HG03175 (cell line): ENCODE results near the gene ABTB1.
A peak's percentile ranks its signal among the peaks of the same experiment; 100 is the strongest.

Experiments used
- ATAC-seq: cut with Tn5 transposase; IDR thresholded peaks from one replicate; pipeline ENCODE4 v1.9.1; 2021; ENCODE audit warnings: mild to moderate bottlenecking, moderate library complexity; ENCODE audit not compliant: unreplicated experiment

The ABTB1 gene

DNA sequence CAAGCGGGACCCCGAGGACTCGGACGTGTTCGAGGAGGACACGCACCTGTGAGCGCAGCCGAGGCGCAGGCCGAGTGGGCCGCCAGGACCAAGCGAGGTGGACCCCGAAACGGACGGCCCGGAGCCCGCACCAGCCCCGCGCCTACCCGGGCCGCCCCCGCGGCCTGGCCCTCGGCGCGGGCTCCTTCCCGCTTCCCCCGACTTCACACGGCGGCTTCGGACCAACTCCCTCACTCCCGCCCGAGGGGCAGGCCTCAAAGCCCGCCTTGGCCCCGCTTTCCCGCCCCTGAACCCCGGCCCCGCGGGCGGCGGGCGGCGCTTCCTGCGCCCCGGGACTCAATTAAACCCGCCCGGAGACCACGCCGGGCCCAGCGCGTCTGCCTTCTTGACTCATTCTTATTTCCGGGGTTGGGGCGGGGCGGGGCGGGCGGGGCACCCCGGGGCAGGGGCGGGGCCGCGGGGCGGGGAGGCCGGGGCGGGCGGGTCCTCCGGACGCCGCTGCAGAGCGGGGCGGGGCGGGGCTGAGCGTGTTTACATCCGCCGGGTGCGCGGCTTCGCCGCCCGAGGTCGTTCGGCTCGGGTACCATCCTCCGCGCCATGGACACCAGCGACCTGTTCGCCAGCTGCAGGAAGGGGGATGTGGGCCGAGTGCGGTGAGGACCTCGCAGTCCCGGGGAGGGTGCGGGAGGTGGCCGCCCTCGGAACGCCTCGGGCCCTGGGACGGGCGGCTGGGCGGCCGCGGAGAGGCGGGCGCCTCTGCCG is at the start of gene ABTB1:
Gene ABTB1 (plus strand): TSS at position 524 of the 762 bp plus-strand sequence. CDS start 74 bp downstream, at position 598.
- ATAC-seq = peak; percentile 73

DNA sequence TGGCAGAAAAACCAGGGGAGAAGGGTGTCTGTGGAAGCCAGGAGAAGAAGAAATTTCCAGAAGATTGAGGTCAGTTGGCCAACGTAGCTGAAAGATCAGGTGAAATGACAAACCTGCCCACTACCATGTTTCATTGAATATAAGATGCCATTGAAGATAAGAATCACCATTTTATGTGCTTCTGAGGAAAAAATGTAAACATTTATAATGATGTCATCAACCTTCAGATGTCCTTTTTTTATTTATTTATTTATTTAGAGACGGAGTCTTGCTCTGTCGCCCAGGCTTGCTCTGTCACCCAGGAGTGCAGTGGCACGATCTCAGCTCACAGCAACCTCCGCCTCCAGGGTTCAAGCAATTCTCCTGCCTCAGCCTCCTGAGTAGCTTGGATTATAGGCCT is 48.7 kb upstream of the ABTB1 start:
- ATAC-seq = no peak

DNA sequence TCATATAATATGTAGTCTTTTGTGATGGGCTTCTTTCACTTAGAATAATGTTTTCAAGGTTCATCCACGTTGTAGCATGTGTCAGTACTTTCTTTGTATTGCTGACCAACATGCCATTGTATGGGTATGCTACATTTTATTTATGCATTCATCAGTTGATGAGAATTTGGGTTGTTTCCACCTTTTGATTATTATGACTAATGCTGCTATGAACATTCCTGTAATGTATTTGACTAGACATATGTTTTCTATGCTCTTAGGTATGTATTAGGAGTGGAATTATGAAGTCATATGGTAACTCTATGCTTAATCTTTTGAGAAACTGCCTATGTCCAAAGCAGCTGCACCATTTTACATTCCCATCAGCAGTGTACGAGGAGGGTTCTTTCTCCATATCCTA is 46.9 kb upstream of the ABTB1 start:
- ATAC-seq = no peak

DNA sequence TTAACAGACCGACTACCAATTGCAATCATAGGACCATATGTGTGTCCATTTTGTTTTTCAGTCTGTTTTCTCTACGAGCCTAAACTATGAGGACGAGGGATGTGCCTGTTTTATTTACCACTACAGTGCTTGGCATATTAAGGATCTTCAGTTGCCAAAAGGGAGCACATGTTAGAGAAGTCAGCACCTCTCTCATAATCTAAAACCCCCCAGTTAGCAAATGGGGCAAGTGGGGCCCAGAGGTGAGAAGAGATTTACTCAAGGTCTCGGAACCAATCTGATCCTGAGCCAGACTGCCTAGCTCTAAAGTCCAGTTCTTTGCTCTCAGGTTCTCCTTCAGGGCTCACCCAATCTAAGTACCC is 44.3 kb upstream of the ABTB1 start:
- no peak for ATAC-seq

DNA sequence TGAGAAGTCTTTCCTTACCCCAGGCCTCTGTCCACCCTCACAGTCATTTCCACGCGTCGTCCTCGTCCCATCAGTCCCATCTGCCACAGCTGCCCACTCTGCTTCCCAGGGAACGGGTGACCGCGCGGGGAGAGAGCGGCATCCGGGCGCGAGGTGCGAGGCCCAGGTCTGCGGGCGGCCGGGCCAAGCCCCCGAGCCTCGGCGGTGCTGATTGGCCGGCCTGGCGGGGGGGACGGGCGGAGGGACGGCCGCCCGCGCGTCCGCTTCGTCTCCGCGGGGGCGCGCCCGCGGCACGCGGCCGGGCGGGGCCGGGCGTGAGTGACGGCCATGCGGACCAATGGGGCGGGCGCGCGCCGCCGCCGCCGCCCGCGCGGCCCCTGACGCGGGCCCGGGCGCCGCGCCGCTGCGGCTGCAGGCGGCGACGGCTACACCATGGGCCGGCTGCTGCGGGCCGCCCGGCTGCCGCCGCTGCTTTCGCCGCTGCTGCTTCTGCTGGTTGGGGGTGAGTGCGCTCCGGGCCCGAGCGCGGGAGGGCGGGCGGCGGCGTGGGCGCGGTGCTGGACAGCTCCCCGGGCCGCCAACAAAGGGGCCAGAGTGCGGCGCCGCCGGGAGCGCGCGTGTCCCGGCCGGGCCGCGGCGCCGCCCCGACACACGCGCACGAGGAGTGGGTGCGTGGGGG is 43.8 kb upstream of the ABTB1 start, which contains the start of gene PODXL2:
Gene PODXL2 (plus strand): TSS at position 398 of the 679 bp plus-strand sequence. CDS start 35 bp downstream, at position 433.
- ATAC-seq = no peak

DNA sequence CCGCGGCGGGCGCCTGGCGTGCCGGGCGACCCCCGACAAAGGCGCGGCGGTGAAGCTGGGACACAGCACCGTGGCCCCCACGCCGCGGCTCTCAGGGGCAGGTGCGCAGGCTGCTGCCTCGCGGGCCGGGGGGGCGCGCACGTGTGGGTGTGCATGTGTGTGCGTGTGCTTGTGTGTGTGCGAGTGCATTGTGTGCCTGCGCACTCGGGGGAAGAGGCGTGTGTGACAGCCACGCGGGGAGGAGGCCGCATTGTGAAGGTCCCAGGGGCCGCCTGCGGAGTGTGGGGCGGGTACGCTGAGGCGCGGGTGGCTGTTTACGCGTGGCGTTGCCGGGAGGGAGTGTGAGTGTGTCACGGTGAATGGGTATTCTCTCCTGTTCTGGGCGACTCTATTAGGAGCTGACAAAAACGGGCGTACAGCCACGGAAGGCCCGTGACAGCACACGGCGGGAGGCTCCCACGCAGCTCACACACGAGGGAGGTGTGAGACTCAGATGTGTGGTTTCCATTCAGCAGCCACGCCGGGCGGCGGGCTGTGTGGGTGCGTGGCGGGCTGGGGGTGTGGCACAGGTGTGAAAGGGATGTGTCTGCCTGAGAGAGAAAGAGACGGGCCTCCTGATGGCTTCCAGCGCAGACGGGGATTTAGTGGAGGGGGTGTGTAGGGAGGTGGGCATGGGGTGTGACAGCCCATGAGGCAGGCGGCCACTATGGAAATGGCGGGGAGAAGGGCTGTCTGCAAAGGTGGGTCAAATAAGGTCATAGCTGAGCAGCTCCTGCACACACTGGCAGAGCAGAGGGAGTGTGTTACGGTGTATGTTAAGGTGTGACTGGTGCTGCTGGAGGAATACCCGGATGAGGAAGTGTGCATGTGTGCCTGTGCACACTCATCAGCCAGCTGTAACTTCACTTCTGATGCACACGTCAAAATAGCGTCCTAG is 43.0 kb upstream of the ABTB1 start:
- ATAC-seq = no peak

DNA sequence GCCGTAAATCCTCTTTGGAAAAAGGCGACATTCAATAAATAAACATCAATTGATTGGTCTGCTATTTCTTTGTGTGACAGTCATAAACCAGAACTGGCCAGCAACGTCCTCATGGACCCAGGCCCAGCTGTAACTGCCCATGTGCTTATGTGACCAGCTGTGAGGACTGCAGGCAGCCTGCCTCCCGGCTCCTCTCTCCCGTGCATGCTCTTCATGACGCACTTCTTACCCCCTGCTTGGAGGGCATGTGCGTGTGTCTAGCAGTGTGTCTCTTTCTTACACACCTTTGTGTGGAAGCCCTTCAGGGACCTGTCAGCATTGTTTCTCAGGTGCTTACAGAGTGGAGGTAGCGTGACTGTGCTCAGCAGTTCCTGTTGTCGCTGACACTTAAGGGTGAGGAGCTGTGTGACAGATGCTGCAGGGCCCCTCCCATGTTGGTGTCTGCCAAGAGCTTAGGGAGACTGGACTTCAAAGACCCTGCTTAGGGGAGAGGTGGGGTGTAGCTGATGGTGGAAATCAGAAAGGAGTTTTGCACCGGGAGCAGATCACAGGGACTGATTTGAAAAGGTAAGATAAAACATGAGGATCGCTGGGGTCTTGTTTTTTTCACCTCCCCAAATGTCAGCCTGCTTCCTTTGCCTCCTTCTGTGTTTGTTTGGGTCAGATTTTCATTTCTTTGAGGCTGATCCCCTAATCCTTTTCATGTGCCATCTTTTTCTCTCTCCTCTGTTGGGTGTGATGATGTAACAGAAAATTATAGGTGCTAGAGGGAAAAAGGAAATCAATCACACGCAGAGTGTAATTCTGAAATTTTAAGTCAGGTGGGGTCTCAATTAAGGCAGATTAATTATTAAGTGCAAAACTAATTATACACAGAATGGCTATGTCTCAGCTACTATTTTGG is 41.7 kb upstream of the ABTB1 start:
- ATAC-seq = no peak

DNA sequence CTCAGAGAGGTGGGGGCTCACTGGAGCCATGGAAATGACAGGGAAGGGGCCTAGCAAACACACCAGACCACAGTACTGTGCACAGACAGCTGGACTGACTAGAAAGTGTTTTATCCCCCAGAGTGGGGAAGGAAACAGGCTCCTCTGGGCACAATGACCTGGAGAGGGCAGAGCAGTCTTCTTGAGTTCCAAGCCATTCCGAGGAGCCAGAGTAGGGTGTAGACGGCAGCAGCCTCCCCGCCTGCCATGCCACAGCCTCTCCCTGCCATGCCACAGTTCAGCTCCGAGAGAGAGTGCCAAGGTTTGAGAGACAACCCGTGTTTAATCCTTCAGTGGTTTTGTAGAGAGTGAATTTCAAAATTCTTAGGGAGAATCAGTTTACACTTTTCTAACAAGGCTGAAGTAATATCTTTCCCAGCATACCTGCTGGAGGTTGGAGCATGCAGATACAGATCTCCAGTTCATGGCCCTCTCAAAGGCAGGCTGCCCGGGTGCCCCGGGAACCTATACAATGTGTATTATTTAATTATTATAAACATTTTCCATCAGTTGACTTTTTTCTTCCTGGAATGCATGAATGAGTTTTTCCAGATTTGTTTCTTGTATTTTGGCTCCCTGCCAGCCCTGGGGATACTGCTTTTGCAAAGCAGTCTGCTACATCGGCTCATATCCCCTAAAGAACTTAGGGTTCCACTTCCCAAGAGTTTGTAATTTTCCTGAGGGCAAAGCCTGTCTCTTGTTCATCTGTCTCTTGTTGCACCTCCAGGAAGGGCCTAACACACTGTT is 40.5 kb upstream of the ABTB1 start:
- ATAC-seq = no peak

DNA sequence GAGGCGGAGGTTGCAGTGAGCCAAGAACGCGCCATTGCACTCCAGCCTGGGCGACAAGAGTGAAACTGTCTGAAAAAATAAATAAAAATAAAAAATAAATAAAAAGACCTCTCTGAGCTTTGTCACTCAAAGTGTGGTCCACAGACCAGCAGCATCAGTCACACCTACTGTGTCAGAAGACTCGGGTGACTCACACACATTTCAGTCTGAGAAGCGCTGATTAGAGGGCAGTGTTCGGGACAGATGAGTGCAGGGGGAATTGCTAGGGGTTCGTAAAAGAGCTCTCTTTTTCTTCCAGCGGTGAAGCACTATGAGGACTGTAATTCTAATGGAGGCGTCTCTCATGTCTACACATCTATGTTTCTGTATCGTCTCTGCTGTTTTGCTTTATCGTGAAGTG is 38.1 kb upstream of the ABTB1 start:
- no peak for ATAC-seq

DNA sequence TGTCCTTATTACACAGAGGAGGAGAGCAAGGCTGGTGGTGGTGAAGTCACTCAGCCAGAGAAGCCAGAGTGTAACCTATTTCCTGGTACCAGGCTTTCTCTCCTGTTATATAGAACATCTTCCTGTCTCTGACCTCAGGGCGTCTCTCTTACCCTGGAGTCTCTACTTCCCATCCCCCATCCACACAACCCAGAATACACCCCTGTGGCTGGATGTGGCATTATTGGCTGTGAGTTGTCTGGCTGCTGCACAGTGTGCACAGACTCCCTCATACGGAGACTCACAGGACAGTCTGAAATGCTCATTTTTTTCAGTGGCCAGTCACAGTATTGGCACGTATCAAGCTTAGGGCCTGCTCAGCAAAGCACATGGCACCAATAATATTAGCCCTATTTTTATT is 35.2 kb upstream of the ABTB1 start:
- no peak for ATAC-seq

DNA sequence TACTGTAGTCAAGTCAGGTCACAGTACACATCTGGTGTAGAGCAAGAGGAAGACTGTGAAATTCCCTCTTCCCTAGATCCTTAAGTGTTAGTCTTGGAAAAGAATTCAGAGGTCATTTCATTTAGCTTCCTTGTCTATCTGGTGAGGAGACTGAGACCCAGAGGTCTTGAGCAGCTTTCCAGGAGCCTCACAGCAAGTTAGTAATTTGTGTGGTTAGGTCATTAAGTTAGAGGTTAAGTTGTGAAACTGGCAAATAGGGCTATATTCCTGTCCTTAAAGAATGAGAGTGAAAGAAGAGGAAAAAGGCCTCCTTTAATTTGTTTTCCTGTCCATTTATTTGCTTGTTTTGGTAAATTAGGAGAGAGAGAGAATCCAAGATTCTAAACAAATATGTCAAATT is 34.8 kb upstream of the ABTB1 start:
- ATAC-seq = no peak

DNA sequence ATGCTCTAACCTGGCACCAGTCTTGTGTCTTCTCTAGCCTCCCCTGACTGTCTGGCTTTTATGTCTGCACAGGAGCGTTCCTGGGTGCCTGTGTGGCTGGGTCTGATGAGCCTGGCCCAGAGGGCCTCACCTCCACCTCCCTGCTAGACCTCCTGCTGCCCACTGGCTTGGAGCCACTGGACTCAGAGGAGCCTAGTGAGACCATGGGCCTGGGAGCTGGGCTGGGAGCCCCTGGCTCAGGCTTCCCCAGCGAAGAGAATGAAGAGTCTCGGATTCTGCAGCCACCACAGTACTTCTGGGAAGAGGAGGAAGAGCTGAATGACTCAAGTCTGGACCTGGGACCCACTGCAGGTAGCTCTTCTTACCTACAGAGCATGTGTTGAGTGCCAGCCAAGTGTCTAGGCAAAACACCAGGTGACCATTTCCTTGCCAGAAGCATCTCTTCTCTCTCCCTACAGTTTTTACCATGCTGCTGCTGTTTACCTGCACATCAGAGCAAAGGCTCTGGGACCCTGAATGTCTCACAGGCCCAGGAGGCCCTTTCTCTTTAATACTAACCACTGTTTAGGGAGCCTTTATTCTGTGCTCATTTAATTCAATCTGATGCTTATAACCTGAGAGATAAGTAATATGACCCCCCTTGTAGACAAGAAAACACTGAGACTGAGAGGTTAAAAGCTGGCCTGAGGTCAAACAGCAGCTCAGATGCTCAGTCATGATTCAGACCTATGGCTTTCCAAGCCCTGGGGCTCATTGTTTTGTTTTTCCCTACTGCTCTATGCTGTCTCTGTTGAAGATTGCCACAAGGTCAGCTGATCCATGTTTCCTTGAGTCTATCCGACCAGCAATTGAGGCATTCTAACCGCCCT is 33.3 kb upstream of the ABTB1 start:
- ATAC-seq = no peak

DNA sequence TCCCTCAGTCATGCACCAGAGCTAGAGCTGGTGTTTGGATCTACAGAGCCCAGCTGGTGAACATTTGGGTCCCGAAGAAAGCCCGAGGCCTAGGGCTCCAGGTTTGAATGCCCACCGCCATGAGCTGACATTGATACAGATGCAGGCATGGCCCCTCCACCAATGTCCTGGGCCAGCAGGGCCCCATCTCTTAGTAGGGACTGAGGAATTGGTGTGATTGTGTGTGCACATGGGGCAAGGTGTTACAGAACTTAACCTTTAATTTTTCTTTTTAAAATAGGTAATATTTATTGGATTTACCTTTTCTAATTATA is 32.8 kb upstream of the ABTB1 start:
- no peak for ATAC-seq

DNA sequence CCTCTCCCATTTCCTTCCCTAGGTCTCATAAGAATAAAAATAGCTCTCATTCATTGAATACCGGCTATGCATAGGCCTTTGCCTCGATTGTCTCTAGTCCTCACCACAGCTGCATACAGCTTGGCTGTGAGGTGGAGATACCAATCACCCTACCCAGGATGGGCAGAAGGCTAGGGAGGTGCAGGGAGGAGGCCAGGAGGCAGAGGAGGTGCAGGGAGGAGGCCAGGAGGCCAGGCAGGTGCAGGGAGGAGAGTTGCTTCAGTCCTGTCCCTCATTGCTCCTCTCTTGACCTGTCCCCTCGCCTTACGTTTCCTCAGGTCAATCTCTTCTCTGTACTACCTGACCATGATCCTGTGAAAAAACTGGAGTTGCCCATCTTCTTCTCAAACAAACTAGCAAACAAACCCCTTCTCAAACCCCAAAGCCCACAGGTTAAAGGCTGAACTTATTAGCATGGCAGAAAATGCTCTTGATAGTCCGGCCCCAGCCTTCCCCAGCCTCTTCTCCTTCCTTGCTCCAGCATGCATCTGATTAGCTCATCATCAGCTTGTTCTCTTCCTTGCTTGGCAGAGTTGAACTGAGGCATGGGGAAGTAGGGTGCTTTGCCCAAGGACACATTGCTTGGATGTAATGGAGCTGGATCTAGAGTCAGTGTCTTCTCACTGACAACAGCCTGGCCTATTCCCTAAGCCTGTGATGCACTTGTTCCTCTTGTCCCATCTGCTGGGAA is 27.9 kb upstream of the ABTB1 start:
- no peak for ATAC-seq

DNA sequence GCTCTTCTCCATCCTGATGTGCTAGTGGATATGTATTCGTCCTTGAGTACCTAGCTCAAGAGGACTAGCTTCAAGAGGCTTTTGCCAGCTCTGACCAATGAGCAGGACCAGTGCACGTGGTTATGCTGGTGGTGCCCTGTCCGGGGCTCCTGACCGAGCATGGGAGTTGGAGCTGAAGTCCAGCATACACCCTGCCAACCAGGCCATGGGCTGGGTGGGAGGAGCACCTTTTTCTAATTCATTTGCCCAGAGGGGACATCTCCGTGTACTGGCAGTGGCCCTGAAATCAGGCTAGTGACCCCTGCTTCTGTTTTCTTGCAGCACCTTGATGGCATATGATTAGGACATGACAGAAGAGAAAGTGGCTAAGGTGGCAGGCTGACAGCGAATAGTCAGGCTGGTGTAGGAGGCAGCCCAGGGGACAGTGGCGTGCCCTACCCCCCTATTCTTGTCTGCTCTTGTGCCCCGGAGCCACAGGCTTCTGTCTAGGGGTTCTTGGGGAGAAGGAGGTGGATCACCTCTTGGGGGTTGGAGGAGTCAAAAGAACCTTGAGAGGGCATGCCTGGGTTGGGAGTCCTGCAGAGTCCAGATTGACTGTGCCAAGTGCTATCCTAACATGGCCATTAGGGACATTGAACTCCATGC is 27.3 kb upstream of the ABTB1 start:
- no peak for ATAC-seq

DNA sequence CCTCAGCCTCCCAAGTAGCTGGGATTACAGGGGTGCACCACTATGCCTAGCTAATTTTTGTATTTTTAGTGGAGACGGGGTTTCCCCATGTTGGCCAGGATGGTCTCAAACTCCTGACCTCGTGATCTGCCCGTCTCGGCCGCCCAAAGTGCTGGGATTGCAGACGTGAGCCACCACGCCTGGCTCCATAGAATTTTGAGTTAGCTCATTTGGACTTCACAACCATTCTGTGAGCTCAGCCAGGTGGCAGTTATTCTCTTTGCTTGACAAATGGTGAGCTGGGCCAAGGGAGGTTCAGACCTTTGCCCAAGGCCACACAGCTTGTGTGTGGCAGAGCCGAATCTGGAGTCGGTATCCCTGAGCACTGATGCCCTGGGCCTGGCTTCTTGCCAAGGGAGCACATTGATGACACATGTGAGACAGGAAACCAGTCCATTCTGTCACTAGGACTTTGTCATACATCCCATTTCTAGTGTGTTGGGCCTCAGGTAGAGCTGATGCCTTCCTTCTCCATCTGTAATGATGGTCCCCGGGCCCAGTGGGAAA is 26.2 kb upstream of the ABTB1 start:
- ATAC-seq = no peak

DNA sequence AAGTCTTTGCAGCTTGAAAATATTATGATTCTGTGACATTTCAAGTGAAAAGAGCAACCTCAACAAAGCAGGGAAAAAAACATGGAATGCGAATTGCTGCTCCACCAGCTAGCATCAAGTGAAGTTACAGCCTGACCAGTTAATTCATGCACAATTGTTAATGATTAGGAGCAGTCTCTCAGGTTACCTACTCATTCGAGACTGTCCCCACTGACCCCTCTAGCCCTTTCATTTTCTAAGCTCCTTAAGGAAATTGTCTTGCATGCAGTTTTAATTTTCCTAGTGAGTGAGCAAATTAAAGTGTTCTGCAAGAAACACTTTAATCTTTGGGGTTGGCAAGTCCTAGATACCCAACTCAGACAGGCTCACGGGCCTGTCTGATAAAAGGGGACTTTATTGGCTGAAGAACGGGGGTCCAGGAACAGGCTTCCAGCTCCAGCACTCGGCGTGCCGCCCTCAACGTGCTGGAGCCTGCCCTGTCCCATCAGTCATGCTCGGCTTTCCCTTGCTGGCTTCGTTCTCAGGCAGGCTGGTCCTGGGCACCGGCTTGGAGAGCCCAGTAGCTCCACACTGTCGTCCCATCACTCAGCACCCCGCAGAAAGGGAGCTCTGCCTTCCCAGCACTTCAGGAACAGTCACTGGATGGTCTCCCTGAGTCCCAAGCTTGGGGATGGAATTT is 25.4 kb upstream of the ABTB1 start:
- ATAC-seq = no peak
